Measurements from ENCODE around the gene TAOK2. TPM values are rescaled to one million over a fixed set of nuclear protein-coding genes. Genes with fewer than 3 reads are reported as not detected.

Gene TAOK2
- total and polyA plus RNA-seq, 2 of the 13 experiments (the other 11 are each of a cell fraction or from before 2014, with no cell fraction given): 17.4 to 43.2 TPM

GRCh38 chr16:29961127-29961478, 12.6 kb upstream of the TAOK2 start (continued):
- TF ChIP-seq SP2 (CRISPR knock-in tag; IDR thresholded peaks at IDR 0.05) (no peak), USF2 (IDR thresholded peaks at IDR 0.05; ENCODE audit: low read depth, low read length) (no peak), USF2 (CRISPR knock-in tag; IDR thresholded peaks at IDR 0.05; ENCODE audit: borderline replicate concordance) (no peak), RXRA (CRISPR knock-in tag; IDR thresholded peaks at IDR 0.05) (no peak), ZMYM2 (CRISPR knock-in tag; IDR thresholded peaks at IDR 0.05) (no peak), SRSF1 (optimal IDR thresholded peaks at IDR 0.05; ENCODE audit: low read depth, low read length) (no peak), TEAD2 (CRISPR knock-in tag; IDR thresholded peaks at IDR 0.05) (0 out of 2 replicates have a peak, but pooled peaks have one; percentile 9), ZNF34 (CRISPR knock-in tag; IDR thresholded peaks at IDR 0.05; ENCODE audit: borderline replicate concordance) (0 out of 2 replicates have a peak, but pooled peaks have one; percentile 0), ZFP90 (CRISPR knock-in tag; IDR thresholded peaks at IDR 0.05; ENCODE audit: borderline replicate concordance) (no peak), ZNF564 (CRISPR knock-in tag; IDR thresholded peaks at IDR 0.05) (no peak), ARNT2 (CRISPR knock-in tag; IDR thresholded peaks at IDR 0.05; ENCODE audit: low read depth) (no peak), ZFYVE20 (CRISPR knock-in tag; IDR thresholded peaks at IDR 0.05; ENCODE audit: borderline replicate concordance, low read depth) (no peak), ZNF256 (CRISPR knock-in tag; conservative IDR thresholded peaks at IDR 0.05) (0 out of 2 replicates have a peak, but pooled peaks have one; percentile 20), ZBTB20 (CRISPR knock-in tag; IDR thresholded peaks at IDR 0.05; ENCODE audit: borderline replicate concordance, low read depth) (no peak), ZNF639 (CRISPR knock-in tag; conservative IDR thresholded peaks at IDR 0.05) (no peak), RFX3 (CRISPR knock-in tag; IDR thresholded peaks at IDR 0.05) (no peak), NKX3-1 (CRISPR knock-in tag; IDR thresholded peaks at IDR 0.05) (no peak; the same call in 1 of the 2 replicates), ZC3H4 (CRISPR knock-in tag; IDR thresholded peaks at IDR 0.05; ENCODE audit: borderline replicate concordance) (no peak), SMAD9 (CRISPR knock-in tag; IDR thresholded peaks at IDR 0.05) (0 out of 2 replicates have a peak, but pooled peaks have one; percentile 54), AKAP8 (CRISPR knock-in tag; IDR thresholded peaks at IDR 0.05) (no peak), NFYC (CRISPR knock-in tag; IDR thresholded peaks at IDR 0.05) (no peak), HOXA5 (CRISPR knock-in tag; IDR thresholded peaks at IDR 0.05) (no peak), ZNF510 (CRISPR knock-in tag; IDR thresholded peaks at IDR 0.05; ENCODE audit: low read depth) (no peak), NFE2 (CRISPR knock-in tag; IDR thresholded peaks at IDR 0.05) (no peak), FOXO1 (CRISPR knock-in tag; IDR thresholded peaks at IDR 0.05) (no peak), NRL (CRISPR knock-in tag; IDR thresholded peaks at IDR 0.05; ENCODE audit: borderline replicate concordance) (0 out of 2 replicates have a peak, but pooled peaks have one; percentile 7), ZNF329 (CRISPR knock-in tag; IDR thresholded peaks at IDR 0.05; ENCODE audit: low read depth) (no peak), ZFX (CRISPR knock-in tag; IDR thresholded peaks at IDR 0.05; ENCODE audit: low read depth) (no peak)
- TF ChIP-seq, protein P1, sequence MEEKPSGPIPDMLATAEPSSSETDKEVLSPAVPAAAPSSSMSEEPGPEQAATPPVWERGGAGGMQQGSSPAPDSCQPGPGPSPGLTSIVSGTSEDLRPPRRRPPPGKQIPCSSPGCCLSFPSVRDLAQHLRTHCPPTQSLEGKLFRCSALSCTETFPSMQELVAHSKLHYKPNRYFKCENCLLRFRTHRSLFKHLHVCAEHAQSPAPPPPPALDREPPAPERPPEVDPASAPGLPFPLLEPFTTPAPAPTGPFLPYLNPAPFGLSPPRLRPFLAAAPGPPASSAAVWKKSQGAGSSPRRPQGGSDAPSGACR (CRISPR knock-in tag; IDR thresholded peaks at IDR 0.05): no peak
- TF ChIP-seq, protein P2, sequence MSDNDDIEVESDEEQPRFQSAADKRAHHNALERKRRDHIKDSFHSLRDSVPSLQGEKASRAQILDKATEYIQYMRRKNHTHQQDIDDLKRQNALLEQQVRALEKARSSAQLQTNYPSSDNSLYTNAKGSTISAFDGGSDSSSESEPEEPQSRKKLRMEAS (IDR thresholded peaks at IDR 0.05): no peak

Data from HepG2 (cell line).